Activated CD4-positive, alpha-beta T cell treated with anti-CD3 and anti-CD28 coated beads for 1 hour (primary cell): Measurements from ENCODE around the gene MAPK4.
"Not testable (repeated sequence)": the region's sequence is repeated elsewhere in the genome, so short reads cannot be mapped to it uniquely, and the experiment has no call there.

Experiments used
- DNase-seq: peaks from one replicate; pipeline ENCODE4 v3.0.0-alpha.2; 2020

The MAPK4 gene

GRCh38 chr18:50775726-50776125 lies 215.8 kb downstream of the MAPK4 start:
- DNase-seq, result no peak

DNA sequence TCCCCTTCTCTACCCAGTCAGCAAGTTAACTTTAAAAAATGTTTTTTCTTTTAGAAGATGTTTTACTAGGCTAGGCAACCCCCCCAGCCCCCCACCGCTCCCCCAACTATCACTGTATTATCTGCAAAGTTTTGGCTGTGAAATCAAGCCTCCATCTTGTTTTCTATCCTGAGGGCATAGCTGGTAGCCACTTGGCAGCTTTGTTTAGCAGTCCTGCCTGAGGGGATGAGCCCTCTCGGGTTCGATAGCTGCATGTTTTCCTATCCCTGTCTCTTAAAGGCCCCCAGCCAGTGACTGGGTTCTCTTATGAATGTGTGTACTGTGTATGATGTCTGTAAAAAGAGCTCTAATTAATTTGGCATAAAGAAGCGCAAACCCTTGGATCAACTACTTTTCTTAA lies 216.5 kb downstream of the MAPK4 start:
- no peak for DNase-seq

DNA sequence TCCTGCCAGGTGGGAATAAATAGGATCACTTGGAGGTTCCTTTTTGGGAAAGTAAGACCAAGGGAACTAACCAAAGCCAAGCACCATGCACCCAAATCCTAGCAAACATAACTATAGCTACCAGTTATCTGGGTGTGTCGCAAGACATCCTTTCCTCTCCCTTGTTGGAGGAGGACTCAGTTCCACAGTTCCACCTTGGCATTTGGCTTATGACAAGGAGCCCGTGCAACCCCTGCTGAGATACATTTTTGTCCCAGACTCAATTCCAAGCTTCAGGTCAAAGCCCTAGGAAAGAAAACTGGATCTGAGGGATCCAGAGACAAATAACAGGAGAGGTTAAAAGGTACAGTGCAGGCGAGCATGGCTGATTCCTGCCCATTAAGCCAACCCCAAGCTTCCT lies 219.1 kb downstream of the MAPK4 start:
- not testable (repeated sequence) for DNase-seq
